ENCODE measurements around the gene PGA3.
"Not testable (repeated sequence)": the region's sequence is repeated elsewhere in the genome, so short reads cannot be mapped to it uniquely, and the experiment has no call there.

Gene PGA3

GRCh38 chr11:61172356-61172755, 31.0 kb upstream of the PGA3 start:
- DNase-seq: no peak

- no peak for DNase-seq
Measured at GRCh38 chr11:61172888-61173287, 30.4 kb upstream of the PGA3 start.

- DNase-seq: no peak
Measured at GRCh38 chr11:61173456-61173855, 29.9 kb upstream of the PGA3 start.

GRCh38 chr11:61174273-61174672, 29.0 kb upstream of the PGA3 start:
- DNase-seq: no peak

GRCh38 chr11:61174949-61175348, 28.4 kb upstream of the PGA3 start:
- no peak for DNase-seq

GRCh38 chr11:61176446-61176845, 26.9 kb upstream of the PGA3 start:
- DNase-seq: no peak

- not testable (repeated sequence) for DNase-seq
Measured at GRCh38 chr11:61180205-61180604, 23.1 kb upstream of the PGA3 start.

GRCh38 chr11:61181489-61181888, 21.8 kb upstream of the PGA3 start:
- no peak for DNase-seq

GRCh38 chr11:61183645-61184044, 19.7 kb upstream of the PGA3 start:
- no peak for DNase-seq

- no peak for DNase-seq
Measured at GRCh38 chr11:61186504-61186903, 16.8 kb upstream of the PGA3 start.

- DNase-seq: peak; percentile 33 to 50
Measured at GRCh38 chr11:61187505-61188130, 15.7 kb upstream of the PGA3 start.

- DNase-seq: no peak
Measured at GRCh38 chr11:61189933-61190332, 13.4 kb upstream of the PGA3 start.

GRCh38 chr11:61193596-61193995, 9.7 kb upstream of the PGA3 start:
- DNase-seq: no peak

- DNase-seq: no peak
Measured at GRCh38 chr11:61194169-61194671, 9.1 kb upstream of the PGA3 start.

GRCh38 chr11:61194981-61195695, 8.2 kb upstream of the PGA3 start:
- no peak for DNase-seq

- no peak for DNase-seq
Measured at GRCh38 chr11:61195719-61196118, 7.6 kb upstream of the PGA3 start.

- DNase-seq: no peak
Measured at GRCh38 chr11:61198361-61198760, 5.0 kb upstream of the PGA3 start.

GRCh38 chr11:61198948-61199523, 4.3 kb upstream of the PGA3 start:
- no peak for DNase-seq

GRCh38 chr11:61201476-61201875, 1.8 kb upstream of the PGA3 start:
- DNase-seq: no peak

- DNase-seq: not testable (repeated sequence)
Measured at GRCh38 chr11:61203873-61204272, 558 bp downstream of the PGA3 start.

GRCh38 chr11:61204502-61205059, 1.3 kb downstream of the PGA3 start:
- DNase-seq: not testable (repeated sequence)

GRCh38 chr11:61207636-61208310, 4.5 kb downstream of the PGA3 start:
- DNase-seq: not testable (repeated sequence)

- not testable (repeated sequence) for DNase-seq
Measured at GRCh38 chr11:61210629-61211028, 7.3 kb downstream of the PGA3 start.
